GM12878 (cell line): ENCODE results near the gene N4BP2. TPM values are rescaled to one million over a fixed set of nuclear protein-coding genes. Genes with fewer than 3 reads are reported as not detected.

ENCODE experiments used
- ATAC-seq: fragments of 200-7000 bp; cut with Tn5 transposase; 3 replicates; pipeline ENCODE4 v1.9.1; 2020; ENCODE audit warnings: mild to moderate bottlenecking, moderate library complexity
- BruUV-seq: library from RNA; stranded (reverse); fragments of 400-500 nt; replicated peaks from 2 replicates; lab custom pipeline; 2021; lab: Mats Ljungman, UMichigan
- CTCF ChIA-PET: fragments of 300-600 bp; sonication (Branson Sonifier 250); formaldehyde crosslinking; extraction: SDS; loops from one replicate; lab custom pipeline; 2021; ENCODE audit warnings: inconsistent platforms; lab: Yijun Ruan, JAX
- POLR2A ChIA-PET: fragments of 350-600 bp; formaldehyde crosslinking; extraction: SDS; loops from one replicate; lab custom pipeline; 2021; ENCODE audit warnings: inconsistent platforms; lab: Charles Lee
- RAD21 ChIA-PET: fragments of 300-600 bp; sonication (Branson Sonifier 250); formaldehyde crosslinking; loops from one replicate; lab custom pipeline; 2023; ENCODE audit warnings: antibody characterized with exemption; ENCODE audit not compliant: unreplicated experiment; lab: Charles Lee
- SMC1A ChIA-PET: fragments of 300-600 bp; sonication (Branson Sonifier 250); formaldehyde crosslinking; loops from one replicate; lab custom pipeline; 2023; ENCODE audit not compliant: unreplicated experiment, uncharacterized antibody; lab: Charles Lee
- DNase-seq: peaks from one replicate; pipeline ENCODE4 v3.0.0-alpha.2; 2011; ENCODE audit warnings: low read depth, low spot score
- FAIRE-seq: peaks from 3 replicates; lab custom pipeline; 2011; peaks lifted over from hg19 to GRCh38; lab: Jason Lieb, UNC
- H2AFZ ChIP-seq: 2 replicates; pipeline ENCODE4 v1.6.0; 2011; ENCODE audit warnings: low read depth, low read length, control low read depth; ENCODE audit not compliant: control insufficient read depth
- H3K27ac ChIP-seq: 2 replicates; pipeline ENCODE4 v1.5.1; 2011; ENCODE audit warnings: control low read depth; ENCODE audit not compliant: control insufficient read depth, insufficient read depth
- H3K27me3 ChIP-seq, 2 experiments: replicated peaks in 1 of 2; 2 replicates each; pipeline versions ENCODE4 v1.6.0 to v1.6.1; 2011; ENCODE audit warnings: low read length in 1 of 2; ENCODE audit not compliant: control insufficient read depth in 2 of 2, insufficient read depth in 2 of 2
- H3K36me3 ChIP-seq, 2 experiments: 2 replicates each; pipeline ENCODE4 v1.5.1; 2011; ENCODE audit warnings: low read length in 1 of 2; ENCODE audit not compliant: control insufficient read depth in 2 of 2, insufficient read depth in 2 of 2
- H3K4me1 ChIP-seq: 2 replicates; pipeline ENCODE4 v1.6.1; 2011; ENCODE audit warnings: mild to moderate bottlenecking, low read length, moderate library complexity, mixed read lengths; ENCODE audit not compliant: control insufficient read depth, insufficient read depth
- H3K4me2 ChIP-seq: 2 replicates; pipeline ENCODE4 v1.6.0; 2011; ENCODE audit warnings: control low read depth; ENCODE audit not compliant: control insufficient read depth, insufficient read depth
- H3K4me3 ChIP-seq: fragments of 200-600 bp; sonication (generic); 2 replicates; pipeline ENCODE4 v1.5.1; 2016
- H3K79me2 ChIP-seq: 2 replicates; pipeline ENCODE4 v1.6.0; 2011; ENCODE audit warnings: low read length; ENCODE audit not compliant: control insufficient read depth, insufficient read depth
- H3K9ac ChIP-seq: 2 replicates; pipeline ENCODE4 v1.8.0; 2011; ENCODE audit warnings: low read length, control low read depth, mixed read lengths; ENCODE audit not compliant: control insufficient read depth, insufficient read depth
- H3K9me3 ChIP-seq: replicated peaks from 3 replicates; pipeline ENCODE4 v1.5.1; 2011; ENCODE audit warnings: mild to moderate bottlenecking, low read length; ENCODE audit not compliant: control insufficient read depth, insufficient read depth
- H4K20me1 ChIP-seq: 2 replicates; pipeline ENCODE4 v1.6.0; 2011; ENCODE audit not compliant: control insufficient read depth, insufficient read depth
- ATF2 ChIP-seq: IDR thresholded peaks from 2 replicates; pipeline ENCODE4 v1.6.1; 2012; ENCODE audit warnings: low read length, inconsistent platforms
- E2F8 ChIP-seq: fragments of 450-650 bp; IDR thresholded peaks from 2 replicates; pipeline ENCODE4 v1.6.1; 2018; ENCODE audit warnings: mild to moderate bottlenecking, low read depth, moderate library complexity; ENCODE audit not compliant: partially characterized antibody
- EZH2 ChIP-seq: IDR thresholded peaks from 2 replicates; pipeline ENCODE4 v1.6.1; 2012; ENCODE audit warnings: low read depth, mild to moderate bottlenecking, control low read depth, inconsistent platforms, low read length, borderline replicate concordance; ENCODE audit not compliant: control insufficient read depth
- HDAC2 ChIP-seq: fragments of 200-600 bp; sonication (generic); IDR thresholded peaks from 2 replicates; pipeline ENCODE4 v1.6.1; 2017
- KLF5 ChIP-seq: fragments of 450-650 bp; IDR thresholded peaks from 2 replicates; pipeline ENCODE4 v1.6.1; 2014; ENCODE audit warnings: mild to moderate bottlenecking; ENCODE audit not compliant: partially characterized antibody
- NFXL1 ChIP-seq: fragments of 450-650 bp; IDR thresholded peaks from 2 replicates; pipeline ENCODE4 v1.6.1; 2017; ENCODE audit warnings: antibody characterized with exemption, mild to moderate bottlenecking, borderline replicate concordance
- NFYB ChIP-seq: IDR thresholded peaks from 2 replicates; pipeline ENCODE4 v1.6.1; 2011; ENCODE audit warnings: low read depth, mild to moderate bottlenecking, low read length, improper control_type of control experiment, moderate library complexity; ENCODE audit not compliant: insufficient read depth
- NKRF ChIP-seq: fragments of 450-650 bp; conservative IDR thresholded peaks from 2 replicates; pipeline ENCODE4 v1.6.1; 2017; ENCODE audit warnings: mild to moderate bottlenecking, moderate library complexity
- PKNOX1 ChIP-seq: fragments of 450-650 bp; IDR thresholded peaks from 2 replicates; pipeline ENCODE4 v1.6.1; 2016; ENCODE audit warnings: mild to moderate bottlenecking
- POLR2A ChIP-seq: IDR thresholded peaks from 2 replicates; pipeline ENCODE4 v1.6.1; 2011; ENCODE audit warnings: low read depth, mild to moderate bottlenecking, low read length
- POU2F2 ChIP-seq: IDR thresholded peaks from 3 replicates; pipeline ENCODE4 v1.6.1; 2011; ENCODE audit warnings: low read depth, mild to moderate bottlenecking, low read length, borderline replicate concordance
- RAD51 ChIP-seq: fragments of 450-650 bp; IDR thresholded peaks from 2 replicates; pipeline ENCODE4 v1.6.1; 2016; ENCODE audit warnings: moderate library complexity, mild to moderate bottlenecking, inconsistent platforms
- RBBP5 ChIP-seq: fragments of 200-600 bp; sonication (generic); conservative IDR thresholded peaks from 2 replicates; pipeline ENCODE4 v1.6.1; 2016
- SREBF1 ChIP-seq: IDR thresholded peaks from 2 replicates; pipeline ENCODE4 v1.6.1; 2012; ENCODE audit warnings: mild to moderate bottlenecking, low read length
- SUZ12 ChIP-seq: fragments of 200-600 bp; sonication (generic); IDR thresholded peaks from one replicate; pipeline ENCODE4 v1.6.1; 2018; ENCODE audit warnings: antibody characterized with exemption, mild to moderate bottlenecking; ENCODE audit not compliant: unreplicated experiment
- ZNF207 ChIP-seq: fragments of 450-650 bp; IDR thresholded peaks from 2 replicates; pipeline ENCODE4 v1.6.1; 2014; ENCODE audit warnings: antibody characterized with exemption, mild to moderate bottlenecking, borderline replicate concordance
- ZNF217 ChIP-seq: fragments of 450-650 bp; IDR thresholded peaks from 2 replicates; pipeline ENCODE4 v1.6.1; 2017; ENCODE audit warnings: antibody characterized with exemption, mild to moderate bottlenecking
- ZZZ3 ChIP-seq: IDR thresholded peaks from 2 replicates; pipeline ENCODE4 v1.6.1; 2011; ENCODE audit warnings: low read depth; ENCODE audit not compliant: control insufficient read depth, insufficient read length
- in situ Hi-C: fragments of 300-500 bp; cut with MboI; formaldehyde crosslinking; loops from 9 replicates; pipeline ENCODE4 v1.14.3; 2018; ENCODE audit warnings: mixed read lengths
- intact Hi-C: fragments of 100-400 bp; cut with micrococcal nuclease; formaldehyde crosslinking; loops from one replicate; pipeline ENCODE4 v1.14.2; 2022; ENCODE audit not compliant: unreplicated experiment
- polyA plus RNA-seq, 11 experiments: library from polyadenylated mRNA; depleted of rRNA in 4 of 11; unstranded in 6 of 11; stranded (reverse) in 5 of 11; fragments of >200 nt; fragmentation: Nextera tagmentation in 4 of 11; fragmentation: Illumina TruSeq in 1 of 11; extraction: Ambion mirVana in 4 of 11; extraction: Trizol in 1 of 11; gene quantifications; 1 replicate in 1 of 11; 2 replicates in 10 of 11; pipeline versions ENCODE4 v1.2.1 to v1.2.3, GENCODE V29; 2011 to 2016; ENCODE audit warnings: inconsistent platforms in 2 of 11, missing spikeins in 2 of 11, low read depth in 1 of 11
- total RNA-seq, 4 experiments: library from RNA; depleted of rRNA in 3 of 4; stranded (reverse); fragments of >200 nt in 3 of 4; fragmentation: Illumina TruSeq in 1 of 4; extraction: Trizol in 1 of 4; gene quantifications; 2 replicates each; pipeline versions ENCODE4 v1.2.1 to v1.2.3, GENCODE V29; 2013 to 2021

N4BP2 gene
- total and polyA plus RNA-seq, 10 of the 15 experiments (the other 5 are each of a cell fraction or from before 2014, with no cell fraction given), result 2.3 to 18.7 (median 10.0) TPM

- no peaks in the 10 kb centered on the region for H4K20me1 ChIP-seq
- BruUV-seq, result no TSS peak
- ChIA-PET RAD21 (no interaction called here), SMC1A (no interaction called here), CTCF (no interaction called here), POLR2A (interaction anchor here (0.7 kb wide), 1 partner anchor 46 kb away, joined by 4 read pairs; no protein-coding TSS in a partner anchor)
- no peak overlapping the region for H3K4me2 ChIP-seq
- ATAC-seq, result no peak
- in situ Hi-C loops (no loop called here), intact Hi-C loops (no loop called here)
- TF ChIP-seq ZZZ3, result no peak
- TF ChIP-seq POLR2A, result no peak
- no peak for TF ChIP-seq RBBP5
- TF ChIP-seq ZNF217, result no peak
- no peak for TF ChIP-seq NKRF
- no peak for TF ChIP-seq SUZ12
- no peak for TF ChIP-seq NFYB
- no peak for TF ChIP-seq SREBF1
- TF ChIP-seq EZH2, result no peak
- TF ChIP-seq PKNOX1, result no peak
- no peak for TF ChIP-seq ATF2
- no peak for TF ChIP-seq E2F8
- no peak for TF ChIP-seq ZNF207
- no peak for TF ChIP-seq NFXL1
- no peak for TF ChIP-seq KLF5
- no peak for TF ChIP-seq RAD51
- TF ChIP-seq HDAC2, result no peak
- no peak for TF ChIP-seq POU2F2
- H3K9ac ChIP-seq, result no peak overlapping the region
- no peaks in the 10 kb centered on the region for H3K4me1 ChIP-seq
- no peak for DNase-seq
- no peaks in the 10 kb centered on the region for H3K79me2 ChIP-seq
- FAIRE-seq, result no peak
- H3K27ac ChIP-seq, result no peak overlapping the region
- no peak overlapping the region for H3K4me3 ChIP-seq
- no peaks in the 10 kb centered on the region; a peak in 3 of 4 replicates for H3K36me3 ChIP-seq
- no peak overlapping the region for H2AFZ ChIP-seq
- no peaks in the 10 kb centered on the region for H3K9me3 ChIP-seq
- no peaks in the 10 kb centered on the region for H3K27me3 ChIP-seq
These were observed 83.5 kb downstream of the N4BP2 start for GRCh38 chr4:40140196-40140595.
